Measurements from ENCODE around the gene MYO15A. TPM values are rescaled to one million over a fixed set of nuclear protein-coding genes. Genes with fewer than 3 reads are reported as not detected.

MYO15A gene
- total RNA-seq, 1 experiment from 2014 or later = 0.28 TPM

GRCh38 chr17:18119938-18120337 is 11.4 kb downstream of the MYO15A start:
- intact Hi-C loops (cut with micrococcal nuclease; ENCODE audit: unreplicated experiment) = no loop called here
- no peaks in the 10 kb centered on the region for H3K4me1 ChIP-seq (ENCODE audit: insufficient read depth, low read length, poor library complexity, severe bottlenecking)
- TF ChIP-seq, protein P1, sequence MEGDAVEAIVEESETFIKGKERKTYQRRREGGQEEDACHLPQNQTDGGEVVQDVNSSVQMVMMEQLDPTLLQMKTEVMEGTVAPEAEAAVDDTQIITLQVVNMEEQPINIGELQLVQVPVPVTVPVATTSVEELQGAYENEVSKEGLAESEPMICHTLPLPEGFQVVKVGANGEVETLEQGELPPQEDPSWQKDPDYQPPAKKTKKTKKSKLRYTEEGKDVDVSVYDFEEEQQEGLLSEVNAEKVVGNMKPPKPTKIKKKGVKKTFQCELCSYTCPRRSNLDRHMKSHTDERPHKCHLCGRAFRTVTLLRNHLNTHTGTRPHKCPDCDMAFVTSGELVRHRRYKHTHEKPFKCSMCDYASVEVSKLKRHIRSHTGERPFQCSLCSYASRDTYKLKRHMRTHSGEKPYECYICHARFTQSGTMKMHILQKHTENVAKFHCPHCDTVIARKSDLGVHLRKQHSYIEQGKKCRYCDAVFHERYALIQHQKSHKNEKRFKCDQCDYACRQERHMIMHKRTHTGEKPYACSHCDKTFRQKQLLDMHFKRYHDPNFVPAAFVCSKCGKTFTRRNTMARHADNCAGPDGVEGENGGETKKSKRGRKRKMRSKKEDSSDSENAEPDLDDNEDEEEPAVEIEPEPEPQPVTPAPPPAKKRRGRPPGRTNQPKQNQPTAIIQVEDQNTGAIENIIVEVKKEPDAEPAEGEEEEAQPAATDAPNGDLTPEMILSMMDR (conservative IDR thresholded peaks at IDR 0.05; ENCODE audit: low read depth, low read length) = no peak
- no peak for TF ChIP-seq EZH2 (IDR thresholded peaks at IDR 0.05; ENCODE audit: borderline replicate concordance, low read depth, low read length, poor library complexity, severe bottlenecking)
- no peak overlapping the region for H3K4me3 ChIP-seq (ENCODE audit: low read depth, low read length, poor library complexity, severe bottlenecking)
- no peak for DNase-seq (ENCODE audit: low spot score)
- no TSS peak for BruUV-seq (replicated peaks)
- ChIA-PET POLR2A (ENCODE audit: low non-redundant PET) (no interaction called here), CTCF (no interaction called here)
- H3K36me3 ChIP-seq (ENCODE audit: insufficient read depth, low read length, poor library complexity, severe bottlenecking) = no peaks in the 10 kb centered on the region
- no peaks in the 10 kb centered on the region for H3K27me3 ChIP-seq (replicated peaks; ENCODE audit: insufficient read depth, low read depth, low read length, poor library complexity)
- no peaks in the 10 kb centered on the region for H3K9me3 ChIP-seq (ENCODE audit: low read depth, low read length, poor library complexity, severe bottlenecking)
- H3K27ac ChIP-seq (ENCODE audit: low read depth, low read length, poor library complexity, severe bottlenecking) = no peak overlapping the region

GRCh38 chr17:18120461-18121017 is 12.0 kb downstream of the MYO15A start:
- POLR2A ChIA-PET (ENCODE audit: low non-redundant PET) = no interaction called here
- no peaks in the 10 kb centered on the region for H3K9me3 ChIP-seq (ENCODE audit: low read depth, low read length, poor library complexity, severe bottlenecking)
- CTCF ChIA-PET = no interaction called here

DNA sequence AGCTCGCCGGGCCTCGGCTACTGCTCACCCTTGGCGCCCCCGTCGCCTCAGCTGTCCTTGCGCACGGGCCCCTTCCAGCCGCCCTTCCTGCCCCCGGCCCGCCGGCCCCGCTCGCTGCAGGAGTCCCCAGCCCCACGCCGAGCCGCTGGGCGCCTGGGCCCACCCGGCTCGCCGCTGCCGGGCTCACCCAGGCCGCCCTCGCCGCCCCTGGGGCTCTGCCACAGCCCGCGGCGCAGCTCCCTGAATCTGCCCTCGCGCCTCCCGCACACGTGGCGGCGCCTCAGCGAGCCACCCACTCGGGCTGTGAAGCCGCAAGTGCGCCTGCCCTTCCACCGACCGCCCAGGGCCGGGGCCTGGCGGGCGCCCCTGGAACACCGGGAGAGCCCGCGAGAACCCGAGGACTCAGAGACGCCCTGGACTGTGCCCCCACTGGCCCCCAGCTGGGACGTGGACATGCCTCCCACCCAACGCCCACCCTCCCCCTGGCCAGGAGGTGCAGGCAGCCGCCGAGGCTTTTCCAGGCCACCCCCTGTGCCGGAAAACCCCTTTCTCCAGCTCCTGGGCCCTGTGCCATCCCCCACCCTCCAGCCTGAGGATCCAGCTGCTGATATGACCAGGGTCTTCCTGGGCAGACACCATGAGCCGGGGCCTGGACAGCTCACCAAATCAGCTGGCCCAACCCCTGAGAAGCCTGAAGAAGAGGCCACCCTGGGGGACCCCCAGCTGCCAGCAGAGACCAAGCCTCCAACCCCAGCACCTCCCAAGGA is 12.8 kb downstream of the MYO15A start:
- Histone ChIP-seq H3K4me3 (ENCODE audit: low read depth, low read length, poor library complexity, severe bottlenecking) (no peak overlapping the region), H3K36me3 (ENCODE audit: insufficient read depth, low read length, poor library complexity, severe bottlenecking) (no peaks in the 10 kb centered on the region), H3K9me3 (ENCODE audit: low read depth, low read length, poor library complexity, severe bottlenecking) (no peaks in the 10 kb centered on the region), H3K4me1 (ENCODE audit: insufficient read depth, low read length, poor library complexity, severe bottlenecking) (no peaks in the 10 kb centered on the region), H3K27ac (ENCODE audit: low read depth, low read length, poor library complexity, severe bottlenecking) (no peak overlapping the region), H3K27me3 (replicated peaks; ENCODE audit: insufficient read depth, low read depth, low read length, poor library complexity) (no peaks in the 10 kb centered on the region)
- DNase-seq (ENCODE audit: low spot score) = no peak
- intact Hi-C loops (cut with micrococcal nuclease; ENCODE audit: unreplicated experiment) = no loop called here
- BruUV-seq (replicated peaks) = no TSS peak
- TF ChIP-seq, protein P1 (conservative IDR thresholded peaks at IDR 0.05; ENCODE audit: low read depth, low read length) = no peak
- ChIA-PET CTCF (no interaction called here), POLR2A (ENCODE audit: low non-redundant PET) (no interaction called here)

More at GRCh38 chr17:18120461-18121017, 12.0 kb downstream of the MYO15A start:
- H3K36me3 ChIP-seq (ENCODE audit: insufficient read depth, low read length, poor library complexity, severe bottlenecking) = no peaks in the 10 kb centered on the region
- DNase-seq (ENCODE audit: low spot score) = no peak
- no peak overlapping the region for H3K27ac ChIP-seq (ENCODE audit: low read depth, low read length, poor library complexity, severe bottlenecking)
- H3K27me3 ChIP-seq (replicated peaks; ENCODE audit: insufficient read depth, low read depth, low read length, poor library complexity) = no peaks in the 10 kb centered on the region
- H3K4me3 ChIP-seq (ENCODE audit: low read depth, low read length, poor library complexity, severe bottlenecking) = no peak overlapping the region
- no TSS peak for BruUV-seq (replicated peaks)
- TF ChIP-seq EZH2 (IDR thresholded peaks at IDR 0.05; ENCODE audit: borderline replicate concordance, low read depth, low read length, poor library complexity, severe bottlenecking) = no peak
- TF ChIP-seq, protein P1 (conservative IDR thresholded peaks at IDR 0.05; ENCODE audit: low read depth, low read length) = no peak
- intact Hi-C loops (cut with micrococcal nuclease; ENCODE audit: unreplicated experiment) = no loop called here
- no peaks in the 10 kb centered on the region for H3K4me1 ChIP-seq (ENCODE audit: insufficient read depth, low read length, poor library complexity, severe bottlenecking)
